Right renal pelvis (tissue), 4 donors: ENCODE measurements around the gene TRPM3. TPM values are rescaled to one million over a fixed set of nuclear protein-coding genes. Genes with fewer than 3 reads are reported as not detected.

Experiments
- DNase-seq, 4 donors: peaks; one replicate each; pipeline ENCODE4 v3.0.0-alpha.2; 2013; ENCODE audit warnings: low read depth in 4 of 4, low spot score in 3 of 4, missing footprints in 1 of 4
- polyA plus RNA-seq, 4 donors: library from polyadenylated mRNA; unstranded; fragments of 120-200 nt; gene quantifications; one replicate each; pipeline ENCODE4 v1.2.1, GENCODE V29; 2013; ENCODE audit not compliant: insufficient read length in 4 of 4

TRPM3 gene
- polyA plus RNA-seq, 4 donors: 12.9 to 16.4 (median 14.1) TPM

DNA sequence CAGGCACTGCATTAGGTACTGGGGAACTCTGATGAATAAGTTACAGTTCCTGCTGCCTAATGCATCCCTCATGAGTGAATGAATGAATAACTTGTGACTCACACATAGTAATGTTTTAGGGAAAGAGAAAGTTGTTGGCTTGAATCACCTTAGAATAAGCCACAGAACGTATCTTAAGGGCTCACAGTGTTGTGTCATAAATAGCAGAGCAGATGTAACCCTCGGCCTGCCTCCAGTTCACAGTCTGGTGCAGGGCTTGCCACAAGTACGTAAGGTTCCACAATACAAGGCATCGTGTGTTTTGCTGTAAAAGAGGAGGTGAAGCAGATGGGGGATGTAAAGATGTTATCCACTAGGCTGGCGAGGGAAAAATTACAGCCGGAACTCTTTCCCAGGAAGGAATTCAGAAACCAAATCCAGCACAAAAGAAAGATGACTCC, 218.7 kb downstream of the TRPM3 start:
- DNase-seq: no peak

DNA sequence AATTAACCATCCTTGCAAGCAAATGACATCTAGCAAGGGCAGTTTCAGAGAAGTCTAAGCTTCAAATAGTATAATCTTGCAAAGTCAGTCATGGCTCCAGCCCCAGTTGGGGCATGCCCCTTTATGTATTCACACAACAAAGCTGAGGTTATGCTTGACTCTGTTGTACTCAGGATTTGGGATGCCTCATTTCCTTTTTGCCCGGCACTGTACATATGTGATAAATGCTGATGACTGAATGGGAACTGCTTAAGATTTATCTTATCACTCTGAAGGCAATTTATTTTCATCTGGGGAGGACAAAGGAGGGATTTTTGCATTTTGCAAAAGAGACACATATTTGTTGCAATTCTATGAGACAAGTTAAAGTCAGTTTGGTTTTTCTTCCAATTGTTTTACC, 219.2 kb downstream of the TRPM3 start:
- DNase-seq: no peak

DNA sequence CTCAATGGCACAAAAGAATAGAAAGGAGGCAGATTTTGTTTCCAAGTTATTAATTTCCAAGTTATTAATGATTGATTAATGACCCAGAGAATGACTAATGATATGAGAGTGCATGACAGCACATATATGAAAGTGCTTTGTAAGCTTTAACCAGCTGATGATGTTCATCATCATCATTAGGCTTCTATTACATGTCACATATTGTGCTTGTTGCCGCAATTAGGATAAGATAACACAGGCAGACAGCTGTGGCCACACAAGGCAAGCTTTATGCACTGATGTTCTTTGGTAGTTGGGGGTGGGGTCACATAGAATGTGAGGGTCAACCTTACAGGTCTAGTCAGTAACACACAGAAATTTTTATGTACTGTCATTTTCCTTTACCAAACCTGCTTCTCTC, 219.7 kb downstream of the TRPM3 start:
- no peak for DNase-seq

- DNase-seq: no peak
Measured at GRCh38 chr9:70901013-70901412, 220.4 kb downstream of the TRPM3 start.

GRCh38 chr9:70893580-70894122, 227.8 kb downstream of the TRPM3 start:
- DNase-seq: no peak

DNA sequence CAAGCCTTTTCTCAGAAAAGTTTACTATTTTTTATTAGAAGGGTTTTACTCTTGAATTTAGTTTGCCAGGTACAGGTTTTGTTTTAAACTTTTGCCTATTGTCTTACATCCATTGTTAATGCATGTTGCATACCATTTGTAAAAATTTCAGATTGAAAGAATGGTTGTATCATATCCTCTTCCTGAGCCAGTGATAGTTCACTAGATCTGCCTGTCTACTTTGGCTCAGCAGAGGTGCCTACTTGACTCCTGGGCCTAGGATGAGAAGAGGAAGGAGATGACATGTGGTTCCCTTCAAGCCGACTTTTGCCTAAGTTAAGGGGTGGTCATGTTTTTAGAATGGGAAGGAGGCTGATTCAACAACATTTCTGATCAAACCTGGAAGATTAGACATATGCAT, 232.9 kb downstream of the TRPM3 start:
- no peak for DNase-seq

GRCh38 chr9:70887826-70888225, 233.6 kb downstream of the TRPM3 start:
- no peak for DNase-seq

GRCh38 chr9:70883963-70884793, 237.2 kb downstream of the TRPM3 start:
- DNase-seq: no peak

DNA sequence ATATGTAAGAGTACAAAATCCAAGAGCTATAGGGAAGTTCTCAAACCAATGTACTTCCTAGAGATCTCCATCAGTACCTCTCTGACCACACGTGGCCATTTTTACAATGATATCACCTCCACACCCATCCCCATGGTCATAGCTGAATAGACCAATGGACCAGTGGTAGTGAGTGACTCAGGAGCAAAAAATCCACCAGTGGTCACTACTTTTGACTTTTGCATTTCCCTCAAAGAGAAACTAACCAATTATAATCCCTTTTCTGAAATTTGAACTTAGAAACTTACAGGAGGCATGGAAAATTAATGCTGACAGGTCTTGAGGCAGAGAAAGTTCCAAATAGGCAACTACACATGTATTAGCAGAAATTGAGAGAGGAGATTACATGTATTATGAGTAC, 238.4 kb downstream of the TRPM3 start:
- DNase-seq: no peak

DNA sequence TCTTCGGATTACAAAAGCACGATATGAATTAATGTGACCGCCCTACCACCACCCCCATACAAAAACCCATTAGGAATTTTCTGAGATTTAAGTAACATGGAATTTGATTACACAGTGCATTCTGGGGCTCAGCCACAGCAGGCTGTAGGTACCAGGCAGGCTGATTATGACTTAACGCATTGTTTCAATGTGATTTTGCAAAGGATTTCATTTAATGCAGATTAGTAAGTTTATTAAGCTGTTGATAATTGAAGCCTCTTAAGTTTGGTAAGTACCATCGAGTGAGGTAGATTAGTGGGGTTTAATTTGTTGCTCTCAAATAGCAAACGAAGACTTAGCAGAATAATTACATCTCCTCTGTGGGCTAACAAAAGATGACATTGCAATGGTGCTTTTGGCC, 240.1 kb downstream of the TRPM3 start:
- DNase-seq: no peak

GRCh38 chr9:70880535-70880934, 240.9 kb downstream of the TRPM3 start:
- DNase-seq: no peak

GRCh38 chr9:70878576-70878975, 242.8 kb downstream of the TRPM3 start:
- no peak for DNase-seq

DNA sequence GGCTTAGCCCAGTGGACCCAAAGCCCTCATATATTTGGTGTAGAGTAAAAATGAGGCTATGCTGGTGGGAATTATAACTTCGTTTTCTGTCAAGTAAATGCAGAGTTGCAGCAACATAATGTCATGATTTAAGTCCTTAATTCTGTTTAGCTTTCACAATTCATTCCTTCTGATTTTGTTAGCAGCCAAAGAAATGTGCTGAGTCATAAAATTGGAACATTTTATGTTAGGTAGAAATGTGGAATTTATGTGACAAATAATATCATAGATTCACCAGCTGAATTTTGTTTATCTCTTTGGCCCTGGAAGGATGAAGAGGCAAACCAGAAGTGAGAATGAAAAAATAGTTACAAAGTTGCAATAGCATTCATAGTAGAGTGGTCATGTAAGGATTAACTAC, 247.0 kb downstream of the TRPM3 start:
- DNase-seq: no peak

DNA sequence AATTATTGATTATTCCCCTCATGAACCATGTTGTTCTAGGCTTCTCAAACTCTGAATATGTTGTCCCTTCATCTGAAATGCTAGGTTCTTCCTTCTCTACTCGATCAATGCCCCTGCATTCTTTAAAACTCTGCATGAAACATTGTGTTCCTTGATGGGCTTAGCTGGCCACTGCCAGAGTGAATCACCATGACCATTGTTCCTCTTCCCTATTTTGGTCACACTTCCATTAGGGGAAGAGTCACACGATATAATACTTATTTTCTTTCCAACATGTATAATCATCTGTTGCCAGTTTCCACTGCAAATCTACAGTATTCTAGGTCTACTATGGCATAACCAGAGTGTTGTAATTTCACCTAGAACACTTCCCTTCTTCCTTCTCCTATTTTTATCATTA, 247.9 kb downstream of the TRPM3 start:
- DNase-seq: no peak

- peak in 2 of 4 donors; percentile 22 to 24 for DNase-seq
Measured at GRCh38 chr9:70868661-70869652, 252.5 kb downstream of the TRPM3 start.

GRCh38 chr9:70868041-70868440, 253.4 kb downstream of the TRPM3 start:
- DNase-seq: no peak

GRCh38 chr9:70865471-70865870, 255.9 kb downstream of the TRPM3 start:
- DNase-seq: no peak

DNA sequence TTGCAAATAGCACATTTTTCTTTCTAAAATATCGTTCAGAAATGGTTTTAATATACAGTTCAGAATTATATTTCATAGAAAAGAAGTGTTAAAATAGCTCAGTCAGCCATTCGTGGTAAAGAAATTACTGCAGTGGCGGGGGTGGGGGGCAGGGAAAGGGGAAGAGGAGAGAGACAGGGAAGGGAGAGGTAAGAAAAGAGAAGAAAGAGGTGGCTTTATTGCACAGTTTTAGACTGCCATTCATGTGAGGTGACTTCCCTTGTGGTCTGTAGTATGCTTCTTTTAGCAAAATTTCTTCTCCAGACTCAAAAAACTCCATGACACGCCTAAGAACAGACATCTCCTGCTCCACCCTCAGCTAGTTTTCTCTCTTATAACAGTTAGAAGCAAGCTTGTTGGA, 259.6 kb downstream of the TRPM3 start:
- DNase-seq: no peak

GRCh38 chr9:70861376-70861775, 260.0 kb downstream of the TRPM3 start:
- DNase-seq: no peak

DNA sequence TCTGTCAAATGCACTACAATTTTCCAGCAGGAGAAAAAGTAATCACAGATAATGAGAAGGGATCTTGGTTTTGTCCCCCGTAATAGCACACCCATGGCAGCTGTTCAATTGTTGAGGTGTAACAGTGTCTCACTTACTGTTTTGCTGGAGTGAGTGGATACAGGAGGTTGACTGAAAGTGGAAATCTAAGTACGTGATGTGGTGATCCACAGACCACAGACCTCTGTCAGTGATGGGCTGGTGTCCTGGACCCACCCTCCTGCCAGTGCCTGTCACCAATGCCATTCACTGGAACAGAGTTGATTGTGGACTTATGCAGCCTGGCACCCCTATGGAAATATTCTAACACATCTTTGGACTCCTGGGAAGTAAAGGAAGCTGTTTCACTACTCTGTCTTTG, 261.7 kb downstream of the TRPM3 start:
- no peak for DNase-seq

DNA sequence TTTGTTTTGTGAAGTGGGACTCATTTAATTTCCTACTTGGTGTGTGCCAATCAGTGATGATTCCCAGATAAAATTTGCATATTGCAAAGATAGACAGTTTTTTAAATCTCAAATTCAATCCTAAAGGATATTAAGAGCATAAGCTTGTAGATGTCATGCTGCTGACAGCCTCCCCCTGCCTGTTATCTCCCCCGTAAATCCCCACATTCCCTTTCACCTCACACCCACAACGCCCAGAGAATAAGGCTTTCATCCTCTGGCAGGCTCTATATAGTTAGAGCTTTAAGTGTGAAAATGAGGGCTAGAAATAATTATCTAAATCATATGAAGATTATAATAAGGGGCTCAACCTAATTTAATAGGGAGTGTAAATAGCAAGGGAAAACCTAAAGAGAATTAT, 265.0 kb downstream of the TRPM3 start:
- no peak for DNase-seq
